Effector memory CD4-positive, alpha-beta T cell (primary cell): ENCODE measurements around the gene CCDC200.
"Not testable (repeated sequence)": the region's sequence is repeated elsewhere in the genome, so short reads cannot be mapped to it uniquely, and the experiment has no call there.

Experiments used
- DNase-seq, 3 donors: peaks; one replicate each; pipeline ENCODE4 v3.0.0-alpha.2; 2020
- H3K27ac ChIP-seq: 2 replicates; pipeline ENCODE4 v1.7.0; 2013; ENCODE audit warnings: mild to moderate bottlenecking, low read length, moderate library complexity; ENCODE audit not compliant: insufficient read depth, poor library complexity, severe bottlenecking
- H3K27me3 ChIP-seq: replicated peaks from 2 replicates; pipeline ENCODE4 v1.7.0; 2013; ENCODE audit warnings: mild to moderate bottlenecking, low read length; ENCODE audit not compliant: insufficient read depth, control insufficient read depth, poor library complexity, severe bottlenecking
- H3K36me3 ChIP-seq: 2 replicates; pipeline ENCODE4 v1.7.0; 2013; ENCODE audit warnings: mild to moderate bottlenecking, low read length, moderate library complexity; ENCODE audit not compliant: control insufficient read depth, insufficient read depth
- H3K4me1 ChIP-seq: 2 replicates; pipeline ENCODE4 v1.7.0; 2013; ENCODE audit warnings: low read length, mild to moderate bottlenecking; ENCODE audit not compliant: control insufficient read depth, insufficient read depth, poor library complexity, severe bottlenecking
- H3K4me3 ChIP-seq: 2 replicates; pipeline ENCODE4 v1.7.0; 2013; ENCODE audit warnings: low read length, low read depth, mild to moderate bottlenecking; ENCODE audit not compliant: insufficient read depth, poor library complexity, severe bottlenecking
- H3K9me3 ChIP-seq: 2 replicates; pipeline ENCODE4 v1.7.0; 2013; ENCODE audit warnings: mild to moderate bottlenecking, low read length, moderate library complexity; ENCODE audit not compliant: control insufficient read depth
- total RNA-seq, 3 donors: gene quantifications; one replicate each; lab custom pipeline; 2026; lab: John Stamatoyannopoulos, UW

The CCDC200 gene
- 0 to 0.44 (median 0.39) reads per million in 3 donors for total RNA-seq

DNA sequence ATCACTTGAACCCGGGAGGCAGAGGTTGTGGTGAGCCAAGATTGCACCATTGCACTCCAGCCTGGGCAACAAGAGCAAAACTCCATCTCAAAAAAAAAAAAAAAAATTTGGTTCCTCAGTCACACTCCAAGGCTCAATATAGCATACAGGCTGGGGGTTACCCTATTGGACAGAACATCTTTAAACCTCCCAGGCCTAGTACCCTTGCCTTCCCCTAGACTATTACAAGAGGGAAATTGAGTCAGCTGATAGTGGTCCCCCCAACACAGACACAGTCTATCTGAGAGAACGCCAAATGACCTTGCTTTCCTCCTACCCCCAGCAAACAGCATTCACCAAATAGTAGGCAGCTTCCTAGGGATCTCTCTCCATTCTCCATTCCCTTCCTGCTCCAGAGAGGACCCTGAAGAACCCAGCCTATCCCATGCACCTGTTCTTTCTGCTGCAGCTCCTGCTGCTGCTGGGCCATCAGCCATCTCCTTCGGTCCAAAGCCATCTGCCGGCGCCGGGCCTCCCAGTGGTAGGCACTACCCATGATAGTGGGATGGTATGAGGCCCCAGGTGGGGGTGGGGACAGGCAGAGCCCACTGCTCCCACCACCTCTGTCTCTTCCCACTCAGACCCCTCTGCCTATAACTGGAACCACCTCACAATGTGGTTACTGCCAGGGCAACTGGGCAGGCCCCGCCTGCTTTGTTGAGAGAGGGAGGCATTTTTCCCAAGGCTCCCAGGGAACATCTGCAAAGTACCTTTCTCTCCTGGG is at the start of gene CCDC200:
CCDC200 (minus strand) TSS at position 604 of the 763 bp plus-strand sequence; CDS start at position 535, 69 bp downstream.
- H3K4me3 ChIP-seq, H3K27ac ChIP-seq, H3K9me3 ChIP-seq, DNase-seq, H3K4me1 ChIP-seq, H3K27me3 ChIP-seq, H3K36me3 ChIP-seq: not testable (repeated sequence)

- H3K4me1 ChIP-seq, H3K9me3 ChIP-seq, DNase-seq: not testable (repeated sequence)
Measured at GRCh38 chr17:43272914-43273313, 44.5 kb upstream of the CCDC200 start.

DNA sequence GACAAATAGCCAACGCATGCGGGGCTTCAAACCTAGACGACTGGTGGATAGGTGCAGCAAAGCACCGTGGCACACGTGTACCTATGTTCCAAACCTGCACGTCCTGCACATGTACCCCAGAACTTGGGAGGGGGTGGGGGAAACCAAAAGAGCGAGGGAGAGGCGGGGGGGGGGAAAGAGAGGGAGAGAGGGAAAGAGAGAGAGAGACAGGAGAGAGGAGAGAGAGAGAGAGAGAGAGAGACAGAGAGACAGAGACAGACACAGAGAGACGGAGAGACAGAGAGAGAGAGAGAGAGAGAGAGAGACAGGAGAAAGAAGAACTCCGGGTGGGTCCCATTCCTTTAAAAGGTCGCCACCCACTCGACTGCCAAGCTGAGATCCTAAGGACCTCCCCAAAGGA is 44.1 kb upstream of the CCDC200 start:
- not testable (repeated sequence) for H3K36me3 ChIP-seq, H3K27ac ChIP-seq, H3K4me3 ChIP-seq, H3K27me3 ChIP-seq, DNase-seq, H3K9me3 ChIP-seq, H3K4me1 ChIP-seq

More at GRCh38 chr17:43272914-43273313, 44.5 kb upstream of the CCDC200 start:
- H3K36me3 ChIP-seq, H3K4me3 ChIP-seq, H3K27me3 ChIP-seq, H3K27ac ChIP-seq: not testable (repeated sequence)

- not testable (repeated sequence) for H3K27me3 ChIP-seq, H3K4me1 ChIP-seq, DNase-seq, H3K9me3 ChIP-seq, H3K36me3 ChIP-seq, H3K4me3 ChIP-seq, H3K27ac ChIP-seq
Measured at GRCh38 chr17:43270552-43271504, 42.4 kb upstream of the CCDC200 start.

- H3K9me3 ChIP-seq, H3K36me3 ChIP-seq, H3K4me1 ChIP-seq, H3K4me3 ChIP-seq, H3K27ac ChIP-seq, H3K27me3 ChIP-seq, DNase-seq: not testable (repeated sequence)
Measured at GRCh38 chr17:43246456-43246855, 18.0 kb upstream of the CCDC200 start.

DNA sequence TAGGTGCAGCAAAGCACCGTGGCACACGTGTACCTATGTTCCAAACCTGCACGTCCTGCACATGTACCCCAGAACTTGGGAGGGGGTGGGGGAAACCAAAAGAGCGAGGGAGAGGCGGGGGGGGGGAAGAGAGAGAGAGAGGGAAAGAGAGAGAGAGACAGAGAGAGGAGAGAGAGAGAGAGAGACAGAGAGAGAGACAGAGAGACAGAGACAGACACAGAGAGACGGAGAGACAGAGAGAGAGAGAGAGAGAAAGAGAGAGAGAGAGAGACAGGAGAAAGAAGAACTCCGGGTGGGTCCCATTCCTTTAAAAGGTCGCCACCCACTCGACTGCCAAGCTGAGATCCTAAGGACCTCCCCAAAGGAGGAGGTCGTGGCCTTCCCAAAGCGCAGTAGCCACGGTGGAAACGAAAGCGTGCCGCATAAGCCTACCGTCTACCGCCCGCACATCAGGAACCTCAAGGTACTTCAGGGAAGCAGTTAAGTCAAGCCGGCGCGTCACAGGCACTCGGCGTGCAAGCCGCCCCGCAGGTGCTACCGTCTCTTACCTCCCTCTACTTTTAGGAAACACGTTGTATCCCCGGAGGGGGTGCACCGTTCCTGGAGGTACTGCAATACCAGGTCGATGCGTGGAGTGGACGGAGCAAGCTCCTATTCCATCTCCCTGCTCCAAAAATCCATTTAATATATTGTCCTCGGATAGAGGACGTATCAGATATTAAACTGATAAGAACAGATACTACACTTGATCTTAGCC is 12.4 kb upstream of the CCDC200 start:
- not testable (repeated sequence) for H3K36me3 ChIP-seq, DNase-seq, H3K27ac ChIP-seq, H3K4me3 ChIP-seq, H3K9me3 ChIP-seq, H3K4me1 ChIP-seq, H3K27me3 ChIP-seq

- not testable (repeated sequence) for H3K4me1 ChIP-seq, H3K9me3 ChIP-seq, H3K36me3 ChIP-seq, DNase-seq, H3K27ac ChIP-seq, H3K4me3 ChIP-seq, H3K27me3 ChIP-seq
Measured at GRCh38 chr17:43239597-43239996, 11.2 kb upstream of the CCDC200 start.

DNA sequence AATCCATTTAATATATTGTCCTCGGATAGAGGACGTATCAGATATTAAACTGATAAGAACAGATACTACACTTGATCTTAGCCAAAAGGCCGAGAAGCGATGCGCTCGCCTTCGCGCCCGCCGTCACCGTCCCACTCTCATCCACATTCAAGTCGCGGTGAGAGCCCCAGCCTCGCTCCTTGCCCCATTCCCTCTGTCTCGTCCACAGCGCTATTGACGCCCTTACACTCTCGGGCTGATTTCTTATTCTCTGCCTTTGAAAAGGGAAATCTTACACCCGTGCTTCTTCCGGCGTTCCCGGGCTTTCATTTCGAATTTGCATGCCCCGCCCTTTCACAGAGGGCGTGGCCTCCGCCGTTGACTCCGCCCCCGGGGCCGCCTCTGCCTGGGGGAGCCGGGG is 5.5 kb upstream of the CCDC200 start, which contains the start of gene RNU2-1:
RNU2-1 (minus strand) TSS at position 101 of the 400 bp plus-strand sequence.
- H3K27ac ChIP-seq, H3K27me3 ChIP-seq, H3K4me3 ChIP-seq, H3K36me3 ChIP-seq, DNase-seq, H3K4me1 ChIP-seq, H3K9me3 ChIP-seq: not testable (repeated sequence)

- not testable (repeated sequence) for DNase-seq, H3K27me3 ChIP-seq
Measured at GRCh38 chr17:43233263-43233662, 4.8 kb upstream of the CCDC200 start.

More at GRCh38 chr17:43233263-43233662, 4.8 kb upstream of the CCDC200 start:
- not testable (repeated sequence) for H3K9me3 ChIP-seq, H3K4me1 ChIP-seq, H3K4me3 ChIP-seq, H3K27ac ChIP-seq, H3K36me3 ChIP-seq
